ENCODE results near the gene WEE2. TPM values are rescaled to one million over a fixed set of nuclear protein-coding genes. Genes with fewer than 3 reads are reported as not detected.

Gene WEE2
- total and polyA plus RNA-seq, 7 donors = 0.20 TPM; not detected in 6

GRCh38 chr7:141664450-141664849, 43.7 kb upstream of the WEE2 start:
- DNase-seq = no peak
- H3K9me3 ChIP-seq = no peaks in the 10 kb centered on the region
- H3K27ac ChIP-seq = no peak overlapping the region
- H3K4me3 ChIP-seq = no peak overlapping the region
- TF ChIP-seq POLR2AphosphoS5 (IDR thresholded peaks at IDR 0.05) = no peak
- TF ChIP-seq CTCF (IDR thresholded peaks at IDR 0.05) = no peak
- TF ChIP-seq EP300 (IDR thresholded peaks at IDR 0.05) = no peak
- TF ChIP-seq POLR2A (IDR thresholded peaks at IDR 0.05) = no peak
- H3K4me1 ChIP-seq = no peaks in the 10 kb centered on the region
- intact Hi-C loops (cut with DNase I) = no loop called here
- WGBS, 2 donors = 27 to 73% methylated on average over 6 of the region's 6 CpGs
- no peaks in the 10 kb centered on the region for H3K27me3 ChIP-seq
- peaks cover 4 to 70% (median 10%) of the 10 kb centered on the region in 4 donors for H3K36me3 ChIP-seq

GRCh38 chr7:141665208-141666035, 42.7 kb upstream of the WEE2 start:
- Histone ChIP-seq H3K27me3 (no peaks in the 10 kb centered on the region), H3K27ac (no peak overlapping the region), H3K9me3 (no peaks in the 10 kb centered on the region), H3K4me3 (no peak overlapping the region), H3K36me3 (peaks cover 4 to 66% (median 10%) of the 10 kb centered on the region in 4 donors), H3K4me1 (no peaks in the 10 kb centered on the region)
- 96% methylated on average over 18 of the region's 18 CpGs for WGBS, 2 donors
- TF ChIP-seq POLR2AphosphoS5 (IDR thresholded peaks at IDR 0.05) (no peak), CTCF (IDR thresholded peaks at IDR 0.05) (no peak), POLR2A (IDR thresholded peaks at IDR 0.05) (no peak), EP300 (IDR thresholded peaks at IDR 0.05) (no peak)
- intact Hi-C loops (cut with DNase I) = no loop called here
- DNase-seq = no peak

GRCh38 chr7:141666071-141666470, 42.1 kb upstream of the WEE2 start:
- Histone ChIP-seq H3K36me3 (peaks cover 4 to 66% (median 10%) of the 10 kb centered on the region in 4 donors), H3K4me3 (no peak overlapping the region), H3K4me1 (no peaks in the 10 kb centered on the region), H3K27me3 (no peaks in the 10 kb centered on the region), H3K27ac (no peak overlapping the region), H3K9me3 (no peaks in the 10 kb centered on the region)
- no peak for DNase-seq
- TF ChIP-seq EP300 (IDR thresholded peaks at IDR 0.05) (no peak), POLR2AphosphoS5 (IDR thresholded peaks at IDR 0.05) (no peak), CTCF (IDR thresholded peaks at IDR 0.05) (no peak), POLR2A (IDR thresholded peaks at IDR 0.05) (no peak)
- intact Hi-C loops (cut with DNase I) = no loop called here
- 92 to 94% methylated on average over 4 of the region's 4 CpGs for WGBS, 2 donors

GRCh38 chr7:141668853-141669252, 39.3 kb upstream of the WEE2 start:
- 92 to 93% methylated on average over 2 of the region's 2 CpGs for WGBS, 2 donors
- Histone ChIP-seq H3K4me1 (no peaks in the 10 kb centered on the region), H3K4me3 (no peak overlapping the region), H3K36me3 (peaks cover 5 to 64% (median 6%) of the 10 kb centered on the region in 4 donors), H3K9me3 (no peaks in the 10 kb centered on the region), H3K27me3 (no peaks in the 10 kb centered on the region), H3K27ac (no peak overlapping the region)
- DNase-seq = no peak
- TF ChIP-seq CTCF (IDR thresholded peaks at IDR 0.05) = no peak
- intact Hi-C loops (cut with DNase I) = no loop called here

All from sigmoid colon (tissue), 7 donors.